HepG2 (cell line): Measurements from ENCODE around the gene IKZF4. TPM values are rescaled to one million over a fixed set of nuclear protein-coding genes. Genes with fewer than 3 reads are reported as not detected.

Experiments used
- CREB1 ChIP-seq, 2 experiments: fragments of 450-650 bp in 1 of 2; IDR thresholded peaks; 2 replicates each; pipeline ENCODE4 v1.6.1; 2016 to 2017; ENCODE audit warnings: control low read depth in 1 of 2, mild to moderate bottlenecking in 1 of 2, missing compliant biosample characterization in 1 of 2, missing genetic modification characterization in 1 of 2
- EED ChIP-seq: sonication (generic); formaldehyde crosslinking; IDR thresholded peaks from 2 replicates; pipeline ENCODE4 v1.5.0; 2020; ENCODE audit warnings: mild to moderate bottlenecking, missing genetic modification reagents
- FOXP1 ChIP-seq, 2 experiments: fragments of 450-650 bp in 1 of 2; IDR thresholded peaks; 2 replicates each; pipeline ENCODE4 v1.6.1; 2017 to 2018; ENCODE audit warnings: antibody characterized with exemption in 1 of 2
- NR2F6 ChIP-seq, 2 experiments: IDR thresholded peaks; 2 replicates each; pipeline ENCODE4 v1.6.1; 2016; ENCODE audit warnings: antibody characterized with exemption in 1 of 2, mild to moderate bottlenecking in 1 of 2
- PCBP1 ChIP-seq: fragments of 200-400 bp; formaldehyde crosslinking; IDR thresholded peaks from 2 replicates; pipeline ENCODE4 v1.6.1; 2017; ENCODE audit warnings: mild to moderate bottlenecking, low read depth, low read length, borderline replicate concordance
- PHF20 ChIP-seq: sonication (generic); formaldehyde crosslinking; IDR thresholded peaks from 2 replicates; pipeline ENCODE4 v1.5.0; 2020; ENCODE audit warnings: mild to moderate bottlenecking, missing genetic modification reagents
- REXO4 ChIP-seq: sonication (generic); formaldehyde crosslinking; IDR thresholded peaks from 2 replicates; pipeline ENCODE4 v1.8.0; 2022; ENCODE audit warnings: missing genetic modification reagents, mild to moderate bottlenecking, borderline replicate concordance
- SNAPC2 ChIP-seq: sonication (generic); formaldehyde crosslinking; IDR thresholded peaks from 2 replicates; pipeline ENCODE4 v1.8.1; 2022; ENCODE audit warnings: mild to moderate bottlenecking, missing genetic modification reagents
- SOX13 ChIP-seq, 3 experiments: fragments of 450-650 bp in 1 of 3; sonication (generic) in 1 of 3; formaldehyde crosslinking in 1 of 3; IDR thresholded peaks in 2 of 3; conservative IDR thresholded peaks in 1 of 3; 2 replicates each; pipeline versions ENCODE4 v1.5.0 to v1.6.1; 2016 to 2020; ENCODE audit warnings: antibody characterized with exemption in 1 of 3, mild to moderate bottlenecking in 1 of 3, missing compliant biosample characterization in 1 of 3, missing genetic modification reagents in 1 of 3, moderate library complexity in 1 of 3
- SP2 ChIP-seq: sonication (generic); formaldehyde crosslinking; IDR thresholded peaks from 2 replicates; pipeline ENCODE4 v1.5.1; 2020; ENCODE audit warnings: mild to moderate bottlenecking, missing genetic modification reagents
- TOPORS ChIP-seq: sonication (generic); formaldehyde crosslinking; IDR thresholded peaks from 2 replicates; pipeline ENCODE4 v1.8.0; 2023; ENCODE audit warnings: mild to moderate bottlenecking, missing genetic modification reagents
- XBP1 ChIP-seq: sonication (generic); formaldehyde crosslinking; IDR thresholded peaks from 2 replicates; pipeline ENCODE4 v1.5.0; 2020; ENCODE audit warnings: missing genetic modification reagents
- ZBTB43 ChIP-seq: sonication (generic); formaldehyde crosslinking; conservative IDR thresholded peaks from 2 replicates; pipeline ENCODE4 v1.4.0; 2020; ENCODE audit warnings: missing genetic modification reagents
- ZNF224 ChIP-seq: sonication (generic); formaldehyde crosslinking; IDR thresholded peaks from 2 replicates; pipeline ENCODE4 v1.5.0; 2020; ENCODE audit warnings: mild to moderate bottlenecking, missing genetic modification reagents
- ZNF670 ChIP-seq: sonication (generic); formaldehyde crosslinking; IDR thresholded peaks from 2 replicates; pipeline ENCODE4 v1.8.0; 2022; ENCODE audit warnings: mild to moderate bottlenecking, missing genetic modification reagents, borderline replicate concordance
- ZNF7 ChIP-seq: IDR thresholded peaks from 2 replicates; pipeline ENCODE4 v1.6.1; 2016; ENCODE audit warnings: missing biosample characterization, missing genetic modification reagents
- ZNF792 ChIP-seq: IDR thresholded peaks from 2 replicates; pipeline ENCODE4 v1.6.1; 2016
- ZNF816 ChIP-seq: sonication (generic); formaldehyde crosslinking; IDR thresholded peaks from 2 replicates; pipeline ENCODE4 v1.8.0; 2022; ENCODE audit warnings: missing genetic modification reagents, mild to moderate bottlenecking, borderline replicate concordance
- ZSCAN20 ChIP-seq: sonication (generic); formaldehyde crosslinking; IDR thresholded peaks from 2 replicates; pipeline ENCODE4 v1.4.0; 2020; ENCODE audit warnings: missing genetic modification reagents, mild to moderate bottlenecking, borderline replicate concordance
- polyA plus RNA-seq, 8 experiments: library from polyadenylated mRNA; depleted of rRNA in 3 of 8; stranded (reverse) in 7 of 8; unstranded in 1 of 8; fragments of >200 nt; fragmentation: Illumina TruSeq in 4 of 8; extraction: Trizol in 4 of 8; gene quantifications; 2 replicates each; pipeline versions ENCODE4 v1.2.1 to v1.2.3, GENCODE V29; 2011 to 2016; ENCODE audit warnings: low read depth in 4 of 8, missing spikeins in 1 of 8, mixed read lengths in 1 of 8; ENCODE audit not compliant: insufficient read depth in 1 of 8
- total RNA-seq, 5 experiments: library from RNA; depleted of rRNA; stranded (reverse); fragments of >200 nt; fragmentation: Illumina TruSeq; extraction: Trizol; gene quantifications; 2 replicates each; pipeline ENCODE4 v1.2.3, GENCODE V29; 2016; ENCODE audit warnings: low read depth in 1 of 5
- TF ChIP-seq, protein P1 (sequence below): sonication (generic); formaldehyde crosslinking; IDR thresholded peaks from 2 replicates; pipeline ENCODE4 v1.4.0; 2020; ENCODE audit warnings: mild to moderate bottlenecking, missing genetic modification reagents
- TF ChIP-seq, protein P2 (sequence below): sonication (generic); formaldehyde crosslinking; IDR thresholded peaks from 2 replicates; pipeline ENCODE4 v1.4.0; 2020; ENCODE audit warnings: missing genetic modification reagents
- TF ChIP-seq, protein P3 (sequence below): sonication (generic); formaldehyde crosslinking; IDR thresholded peaks from 2 replicates; pipeline ENCODE4 v1.5.0; 2020; ENCODE audit warnings: mild to moderate bottlenecking, missing genetic modification reagents
- TF ChIP-seq, protein P4 (sequence below): sonication (generic); formaldehyde crosslinking; IDR thresholded peaks from 2 replicates; pipeline ENCODE4 v1.5.0; 2020; ENCODE audit warnings: missing genetic modification reagents

The IKZF4 gene
- total and polyA plus RNA-seq, 2 of the 13 experiments (the other 11 are each of a cell fraction or from before 2014, with no cell fraction given): 0.58 to 2.2 TPM

- TF ChIP-seq XBP1 (CRISPR knock-in tag) (no peak), PCBP1 (no peak), ZSCAN20 (CRISPR knock-in tag) (no peak), ZNF792 (no peak), EED (CRISPR knock-in tag) (no peak), CREB1 (IDR thresholded peaks at IDR 0.05) (no peak), CREB1 (CRISPR knock-in tag; IDR thresholded peaks at IDR 0.05) (no peak), NR2F6 (IDR thresholded peaks at IDR 0.05) (no peak), NR2F6 (CRISPR knock-in tag; IDR thresholded peaks at IDR 0.05) (no peak), REXO4 (no peak), ZBTB43 (CRISPR knock-in tag) (no peak), FOXP1 (IDR thresholded peaks at IDR 0.05) (no peak), FOXP1 (CRISPR knock-in tag; IDR thresholded peaks at IDR 0.05) (no peak), SNAPC2 (CRISPR knock-in tag) (no peak), SOX13 (IDR thresholded peaks at IDR 0.05) (no peak), SOX13 (CRISPR knock-in tag; conservative IDR thresholded peaks at IDR 0.05 in 1 of 2, IDR thresholded peaks at IDR 0.05 in 1 of 2) (no peak), PHF20 (CRISPR knock-in tag) (peak; percentile 40; the same call in 1 of the 2 replicates), ZNF670 (no peak), ZNF816 (no peak), SP2 (no peak), ZNF224 (CRISPR knock-in tag) (no peak), TOPORS (CRISPR knock-in tag) (no peak), ZNF7 (no peak)
- TF ChIP-seq, protein P1, sequence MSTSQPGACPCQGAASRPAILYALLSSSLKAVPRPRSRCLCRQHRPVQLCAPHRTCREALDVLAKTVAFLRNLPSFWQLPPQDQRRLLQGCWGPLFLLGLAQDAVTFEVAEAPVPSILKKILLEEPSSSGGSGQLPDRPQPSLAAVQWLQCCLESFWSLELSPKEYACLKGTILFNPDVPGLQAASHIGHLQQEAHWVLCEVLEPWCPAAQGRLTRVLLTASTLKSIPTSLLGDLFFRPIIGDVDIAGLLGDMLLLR (CRISPR knock-in tag): no peak
- TF ChIP-seq, protein P2, sequence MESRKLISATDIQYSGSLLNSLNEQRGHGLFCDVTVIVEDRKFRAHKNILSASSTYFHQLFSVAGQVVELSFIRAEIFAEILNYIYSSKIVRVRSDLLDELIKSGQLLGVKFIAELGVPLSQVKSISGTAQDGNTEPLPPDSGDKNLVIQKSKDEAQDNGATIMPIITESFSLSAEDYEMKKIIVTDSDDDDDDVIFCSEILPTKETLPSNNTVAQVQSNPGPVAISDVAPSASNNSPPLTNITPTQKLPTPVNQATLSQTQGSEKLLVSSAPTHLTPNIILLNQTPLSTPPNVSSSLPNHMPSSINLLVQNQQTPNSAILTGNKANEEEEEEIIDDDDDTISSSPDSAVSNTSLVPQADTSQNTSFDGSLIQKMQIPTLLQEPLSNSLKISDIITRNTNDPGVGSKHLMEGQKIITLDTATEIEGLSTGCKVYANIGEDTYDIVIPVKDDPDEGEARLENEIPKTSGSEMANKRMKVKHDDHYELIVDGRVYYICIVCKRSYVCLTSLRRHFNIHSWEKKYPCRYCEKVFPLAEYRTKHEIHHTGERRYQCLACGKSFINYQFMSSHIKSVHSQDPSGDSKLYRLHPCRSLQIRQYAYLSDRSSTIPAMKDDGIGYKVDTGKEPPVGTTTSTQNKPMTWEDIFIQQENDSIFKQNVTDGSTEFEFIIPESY (CRISPR knock-in tag): no peak
- TF ChIP-seq, protein P3, sequence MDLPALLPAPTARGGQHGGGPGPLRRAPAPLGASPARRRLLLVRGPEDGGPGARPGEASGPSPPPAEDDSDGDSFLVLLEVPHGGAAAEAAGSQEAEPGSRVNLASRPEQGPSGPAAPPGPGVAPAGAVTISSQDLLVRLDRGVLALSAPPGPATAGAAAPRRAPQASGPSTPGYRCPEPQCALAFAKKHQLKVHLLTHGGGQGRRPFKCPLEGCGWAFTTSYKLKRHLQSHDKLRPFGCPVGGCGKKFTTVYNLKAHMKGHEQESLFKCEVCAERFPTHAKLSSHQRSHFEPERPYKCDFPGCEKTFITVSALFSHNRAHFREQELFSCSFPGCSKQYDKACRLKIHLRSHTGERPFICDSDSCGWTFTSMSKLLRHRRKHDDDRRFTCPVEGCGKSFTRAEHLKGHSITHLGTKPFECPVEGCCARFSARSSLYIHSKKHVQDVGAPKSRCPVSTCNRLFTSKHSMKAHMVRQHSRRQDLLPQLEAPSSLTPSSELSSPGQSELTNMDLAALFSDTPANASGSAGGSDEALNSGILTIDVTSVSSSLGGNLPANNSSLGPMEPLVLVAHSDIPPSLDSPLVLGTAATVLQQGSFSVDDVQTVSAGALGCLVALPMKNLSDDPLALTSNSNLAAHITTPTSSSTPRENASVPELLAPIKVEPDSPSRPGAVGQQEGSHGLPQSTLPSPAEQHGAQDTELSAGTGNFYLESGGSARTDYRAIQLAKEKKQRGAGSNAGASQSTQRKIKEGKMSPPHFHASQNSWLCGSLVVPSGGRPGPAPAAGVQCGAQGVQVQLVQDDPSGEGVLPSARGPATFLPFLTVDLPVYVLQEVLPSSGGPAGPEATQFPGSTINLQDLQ (CRISPR knock-in tag): no peak
- TF ChIP-seq, protein P4, sequence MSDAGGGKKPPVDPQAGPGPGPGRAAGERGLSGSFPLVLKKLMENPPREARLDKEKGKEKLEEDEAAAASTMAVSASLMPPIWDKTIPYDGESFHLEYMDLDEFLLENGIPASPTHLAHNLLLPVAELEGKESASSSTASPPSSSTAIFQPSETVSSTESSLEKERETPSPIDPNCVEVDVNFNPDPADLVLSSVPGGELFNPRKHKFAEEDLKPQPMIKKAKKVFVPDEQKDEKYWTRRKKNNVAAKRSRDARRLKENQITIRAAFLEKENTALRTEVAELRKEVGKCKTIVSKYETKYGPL (CRISPR knock-in tag): no peak
Observed at GRCh38 chr12:55974308-55974730, 46.5 kb upstream of the IKZF4 start (continued).
